HepG2 (cell line): Measurements from ENCODE around the gene FCAR. TPM values are rescaled to one million over a fixed set of nuclear protein-coding genes. Genes with fewer than 3 reads are reported as not detected.

ENCODE experiments used
- ATAC-seq: fragments of 200-7000 bp; cut with Tn5 transposase; 3 replicates; pipeline ENCODE4 v1.9.1; 2020; ENCODE audit warnings: mild to moderate bottlenecking, moderate library complexity
- BruUV-seq: library from RNA; stranded (reverse); fragments of 400-500 nt; replicated peaks from 2 replicates; lab custom pipeline; 2021; lab: Mats Ljungman, UMichigan
- CTCF ChIA-PET: fragments of 300-600 bp; formaldehyde crosslinking; extraction: SDS; loops from one replicate; lab custom pipeline; 2021; ENCODE audit warnings: low total read pairs, inconsistent platforms, low intra/inter-chr PET ratio; lab: Yijun Ruan, JAX
- POLR2A ChIA-PET: fragments of 350-600 bp; sonication (Branson Sonifier 250); formaldehyde crosslinking; loops from one replicate; lab custom pipeline; 2020; ENCODE audit warnings: antibody characterized with exemption, inconsistent platforms; lab: Yijun Ruan, JAX
- DNase-seq: peaks from one replicate; pipeline ENCODE4 v3.0.0-alpha.2; 2015; ENCODE audit warnings: low spot score
- FAIRE-seq: peaks from 3 replicates; lab custom pipeline; 2011; peaks lifted over from hg19 to GRCh38; lab: Jason Lieb, UNC
- H2AFZ ChIP-seq: one replicate; pipeline ENCODE4 v1.6.1; 2011; ENCODE audit warnings: low read length, inconsistent platforms
- H3K27ac ChIP-seq: fragments of 300-600 bp; 3 replicates; pipeline ENCODE4 v1.8.0; 2011; ENCODE audit warnings: mixed run types, mild to moderate bottlenecking, mixed read lengths, low read length, inconsistent platforms; ENCODE audit not compliant: insufficient read depth; ENCODE audit errors: extremely low read length
- H3K27me3 ChIP-seq, 2 experiments: fragments of 200-600 bp in 1 of 2; 2 replicates in 1 of 2; 3 replicates in 1 of 2; pipeline versions ENCODE4 v1.6.0 to v1.8.0; 2011; ENCODE audit warnings: low read length in 2 of 2, mild to moderate bottlenecking in 2 of 2, moderate library complexity in 2 of 2, inconsistent platforms in 1 of 2; ENCODE audit not compliant: insufficient read depth in 2 of 2, control insufficient read depth in 1 of 2
- H3K36me3 ChIP-seq, 2 experiments: fragments of 200-600 bp in 1 of 2; replicated peaks in 1 of 2; 2 replicates in 1 of 2; 3 replicates in 1 of 2; pipeline versions ENCODE4 v1.5.1 to v1.8.0; 2011; ENCODE audit warnings: low read length in 2 of 2, inconsistent platforms in 1 of 2; ENCODE audit not compliant: insufficient read depth in 2 of 2, control insufficient read depth in 1 of 2
- H3K4me1 ChIP-seq: 2 replicates; pipeline ENCODE4 v1.5.1; 2012; ENCODE audit warnings: low read length, inconsistent platforms; ENCODE audit not compliant: insufficient read depth
- H3K4me2 ChIP-seq: 2 replicates; pipeline ENCODE4 v1.6.0; 2011; ENCODE audit warnings: low read depth, low read length, inconsistent platforms
- H3K4me3 ChIP-seq, 3 experiments: fragments of 200-600 bp in 1 of 3; sonication (generic), shearing (Covaris generic) in 1 of 3; replicated peaks in 1 of 3; 2 replicates each; pipeline ENCODE4 v1.5.1; 2011 to 2016; ENCODE audit warnings: low read length in 3 of 3, inconsistent platforms in 2 of 3, low read depth in 2 of 3, mild to moderate bottlenecking in 2 of 3, control low read depth in 1 of 3, mixed read lengths in 1 of 3; ENCODE audit not compliant: insufficient read depth in 1 of 3
- H3K79me2 ChIP-seq: one replicate; pipeline ENCODE4 v1.6.1; 2011; ENCODE audit warnings: low read length, inconsistent platforms; ENCODE audit not compliant: insufficient read depth
- H3K9ac ChIP-seq: 2 replicates; pipeline ENCODE4 v1.6.0; 2011; ENCODE audit warnings: mild to moderate bottlenecking, low read depth, low read length, inconsistent platforms; ENCODE audit not compliant: insufficient read depth
- H3K9me3 ChIP-seq: 2 replicates; pipeline ENCODE4 v1.5.1; 2012; ENCODE audit warnings: mild to moderate bottlenecking, low read length
- H4K20me1 ChIP-seq: 2 replicates; pipeline ENCODE4 v1.6.0; 2011; ENCODE audit warnings: inconsistent platforms, mild to moderate bottlenecking, low read length, moderate library complexity; ENCODE audit not compliant: insufficient read depth
- IRF1 ChIP-seq: sonication (generic); formaldehyde crosslinking; IDR thresholded peaks from 2 replicates; pipeline ENCODE4 v1.4.0; 2020; ENCODE audit warnings: low read depth, mild to moderate bottlenecking, missing genetic modification reagents
- MEIS2 ChIP-seq: sonication (generic); formaldehyde crosslinking; IDR thresholded peaks from 2 replicates; pipeline ENCODE4 v1.9.0; 2021; ENCODE audit warnings: mild to moderate bottlenecking, missing genetic modification reagents
- NFRKB ChIP-seq: fragments of 450-650 bp; IDR thresholded peaks from 2 replicates; pipeline ENCODE4 v1.6.1; 2017
- ONECUT2 ChIP-seq: sonication (generic); formaldehyde crosslinking; IDR thresholded peaks from 2 replicates; pipeline ENCODE4 v1.4.0; 2020; ENCODE audit warnings: missing genetic modification reagents
- SALL1 ChIP-seq: sonication (generic); formaldehyde crosslinking; IDR thresholded peaks from 2 replicates; pipeline ENCODE4 v1.8.0; 2022; ENCODE audit warnings: mild to moderate bottlenecking, missing genetic modification reagents
- TBP ChIP-seq: sonication (generic); formaldehyde crosslinking; IDR thresholded peaks from 2 replicates; pipeline ENCODE4 v1.5.0; 2020; ENCODE audit warnings: missing genetic modification reagents
- ZNF570 ChIP-seq: sonication (generic); formaldehyde crosslinking; IDR thresholded peaks from 2 replicates; pipeline ENCODE4 v1.4.0; 2020; ENCODE audit warnings: mild to moderate bottlenecking, missing genetic modification reagents, borderline replicate concordance
- WGBS: methylation state at CpG from one replicate; pipeline ENCODE4 v1.1.6; 2017; ENCODE audit warnings: low lambda C conversion rate; 5-methylcytosine and 5-hydroxymethylcytosine counted together
- in situ Hi-C: cut with HindIII; loops from 2 replicates; pipeline ENCODE4 v1.10.0; 2017; ENCODE audit warnings: low pct_unique_long_range_greater_than_20kb; ENCODE audit not compliant: extremely low pct_ligation_motif_present
- intact Hi-C: fragments of 100-400 bp; cut with micrococcal nuclease; formaldehyde crosslinking; loops from one replicate; pipeline ENCODE4 v1.10.0; 2022; ENCODE audit not compliant: unreplicated experiment
- polyA plus RNA-seq, 8 experiments: library from polyadenylated mRNA; depleted of rRNA in 3 of 8; stranded (reverse) in 7 of 8; unstranded in 1 of 8; fragments of >200 nt; fragmentation: Illumina TruSeq in 4 of 8; extraction: Trizol in 4 of 8; gene quantifications; 2 replicates each; pipeline versions ENCODE4 v1.2.1 to v1.2.3, GENCODE V29; 2011 to 2016; ENCODE audit warnings: low read depth in 4 of 8, missing spikeins in 1 of 8, mixed read lengths in 1 of 8; ENCODE audit not compliant: insufficient read depth in 1 of 8
- total RNA-seq, 5 experiments: library from RNA; depleted of rRNA; stranded (reverse); fragments of >200 nt; fragmentation: Illumina TruSeq; extraction: Trizol; gene quantifications; 2 replicates each; pipeline ENCODE4 v1.2.3, GENCODE V29; 2016; ENCODE audit warnings: low read depth in 1 of 5
- TF ChIP-seq, protein P1 (sequence below): sonication (generic); formaldehyde crosslinking; conservative IDR thresholded peaks from 2 replicates; pipeline ENCODE4 v1.4.0; 2020; ENCODE audit warnings: missing genetic modification reagents

Gene FCAR
- total and polyA plus RNA-seq, 2 of the 13 experiments (the other 11 are each of a cell fraction or from before 2014, with no cell fraction given): not detected

GRCh38 chr19:54850930-54851329 lies 23.1 kb upstream of the FCAR start:
- ChIA-PET CTCF (no interaction called here), POLR2A (no interaction called here)
- ATAC-seq: no peak
- no peaks in the 10 kb centered on the region for H3K9me3 ChIP-seq
- H3K27me3 ChIP-seq: peaks cover 0 to 11% of the 10 kb centered on the region in 2 experiments; a peak in 1 of 5 replicates
- FAIRE-seq: no peak
- intact Hi-C loops: no loop called here
- no peaks in the 10 kb centered on the region for H3K79me2 ChIP-seq
- no peak overlapping the region for H3K9ac ChIP-seq
- WGBS: 0% methylated on average over 1 of the region's 2 CpGs
- no peak overlapping the region for H3K27ac ChIP-seq
- TF ChIP-seq, protein P1, sequence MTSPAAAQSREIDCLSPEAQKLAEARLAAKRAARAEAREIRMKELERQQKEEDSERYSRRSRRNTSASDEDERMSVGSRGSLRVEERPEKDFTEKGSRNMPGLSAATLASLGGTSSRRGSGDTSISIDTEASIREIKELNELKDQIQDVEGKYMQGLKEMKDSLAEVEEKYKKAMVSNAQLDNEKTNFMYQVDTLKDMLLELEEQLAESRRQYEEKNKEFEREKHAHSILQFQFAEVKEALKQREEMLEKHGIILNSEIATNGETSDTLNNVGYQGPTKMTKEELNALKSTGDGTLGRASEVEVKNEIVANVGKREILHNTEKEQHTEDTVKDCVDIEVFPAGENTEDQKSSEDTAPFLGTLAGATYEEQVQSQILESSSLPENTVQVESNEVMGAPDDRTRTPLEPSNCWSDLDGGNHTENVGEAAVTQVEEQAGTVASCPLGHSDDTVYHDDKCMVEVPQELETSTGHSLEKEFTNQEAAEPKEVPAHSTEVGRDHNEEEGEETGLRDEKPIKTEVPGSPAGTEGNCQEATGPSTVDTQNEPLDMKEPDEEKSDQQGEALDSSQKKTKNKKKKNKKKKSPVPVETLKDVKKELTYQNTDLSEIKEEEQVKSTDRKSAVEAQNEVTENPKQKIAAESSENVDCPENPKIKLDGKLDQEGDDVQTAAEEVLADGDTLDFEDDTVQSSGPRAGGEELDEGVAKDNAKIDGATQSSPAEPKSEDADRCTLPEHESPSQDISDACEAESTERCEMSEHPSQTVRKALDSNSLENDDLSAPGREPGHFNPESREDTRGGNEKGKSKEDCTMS (CRISPR knock-in tag): no peak
- TF ChIP-seq TBP (CRISPR knock-in tag) (no peak), NFRKB (no peak), SALL1 (CRISPR knock-in tag) (no peak), MEIS2 (CRISPR knock-in tag) (no peak), ONECUT2 (CRISPR knock-in tag) (no peak), IRF1 (CRISPR knock-in tag) (no peak), ZNF570 (no peak)
- no peak overlapping the region for H3K4me3 ChIP-seq
- H3K36me3 ChIP-seq: no peaks in the 10 kb centered on the region
- in situ Hi-C loops: no loop called here
- no peak for DNase-seq
- H3K4me1 ChIP-seq: no peaks in the 10 kb centered on the region
- H2AFZ ChIP-seq: no peak overlapping the region
- no peaks in the 10 kb centered on the region for H4K20me1 ChIP-seq
- H3K4me2 ChIP-seq: no peak overlapping the region
- no TSS peak for BruUV-seq
